Ishikawa (cell line): ENCODE results near the gene MECR.

ENCODE experiments used
- CREB1 ChIP-seq: IDR thresholded peaks from 2 replicates; pipeline ENCODE4 v1.6.1; 2012; ENCODE audit warnings: low read depth
- EGR1 ChIP-seq: IDR thresholded peaks from 2 replicates; pipeline ENCODE4 v1.6.1; 2012
- EP300 ChIP-seq: IDR thresholded peaks from 2 replicates; pipeline ENCODE4 v1.6.1; 2012; ENCODE audit warnings: borderline replicate concordance
- NFIC ChIP-seq: IDR thresholded peaks from 2 replicates; pipeline ENCODE4 v1.6.1; 2012
- RAD21 ChIP-seq: IDR thresholded peaks from 2 replicates; pipeline ENCODE4 v1.6.1; 2012; ENCODE audit warnings: low read depth
- REST ChIP-seq: IDR thresholded peaks from 2 replicates; pipeline ENCODE4 v1.6.1; 2012; ENCODE audit warnings: low read depth, mild to moderate bottlenecking
- TEAD4 ChIP-seq: IDR thresholded peaks from 2 replicates; pipeline ENCODE4 v1.6.1; 2012
- YY1 ChIP-seq: IDR thresholded peaks from 2 replicates; pipeline ENCODE4 v1.6.1; 2012; ENCODE audit warnings: low read depth
- TF ChIP-seq, protein P1 (sequence below): IDR thresholded peaks from 2 replicates; pipeline ENCODE4 v1.6.1; 2012

GRCh38 chr1:29159773-29160172 lies 71.0 kb downstream of the MECR start:
- TF ChIP-seq YY1 (no peak), EGR1 (no peak), CREB1 (no peak), NFIC (no peak), RAD21 (no peak), REST (no peak), EP300 (no peak), TEAD4 (no peak)
- TF ChIP-seq, protein P1, sequence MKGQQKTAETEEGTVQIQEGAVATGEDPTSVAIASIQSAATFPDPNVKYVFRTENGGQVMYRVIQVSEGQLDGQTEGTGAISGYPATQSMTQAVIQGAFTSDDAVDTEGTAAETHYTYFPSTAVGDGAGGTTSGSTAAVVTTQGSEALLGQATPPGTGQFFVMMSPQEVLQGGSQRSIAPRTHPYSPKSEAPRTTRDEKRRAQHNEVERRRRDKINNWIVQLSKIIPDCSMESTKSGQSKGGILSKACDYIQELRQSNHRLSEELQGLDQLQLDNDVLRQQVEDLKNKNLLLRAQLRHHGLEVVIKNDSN, result no peak
